Measurements from ENCODE around the gene VAMP4. TPM values are rescaled to one million over a fixed set of nuclear protein-coding genes. Genes with fewer than 3 reads are reported as not detected.

The VAMP4 gene
- total and polyA plus RNA-seq, 10 of the 15 experiments (the other 5 are each of a cell fraction or from before 2014, with no cell fraction given), result 0.90 to 7.9 (median 4.3) TPM

DNA sequence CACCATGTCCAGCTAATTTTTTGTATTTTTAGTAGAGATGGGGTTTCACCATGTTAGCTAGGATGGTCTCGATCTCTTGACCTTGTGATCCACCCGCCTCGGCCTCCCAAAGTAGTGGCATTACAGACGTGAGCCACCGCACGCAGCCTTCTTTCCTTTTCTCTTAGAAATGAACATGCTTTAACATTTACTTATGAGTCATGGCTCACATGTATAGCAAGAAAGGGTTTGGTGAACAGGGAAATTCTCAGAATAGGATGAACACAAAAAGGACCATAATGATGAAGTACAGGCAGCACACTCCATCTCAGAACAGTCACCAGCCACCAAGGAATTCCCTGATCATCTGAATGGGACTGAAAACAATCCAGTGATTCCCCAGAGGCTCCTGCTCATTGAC is 9.4 kb upstream of the VAMP4 start:
- Histone ChIP-seq H3K36me3 (ENCODE audit: control insufficient read depth in 2 of 2, insufficient read depth in 2 of 2, low read length in 1 of 2) (no peaks in the 10 kb centered on the region), H3K27me3 (replicated peaks in 1 of 2; ENCODE audit: control insufficient read depth in 2 of 2, insufficient read depth in 2 of 2, low read length in 1 of 2) (no peaks in the 10 kb centered on the region), H3K4me3 (no peak overlapping the region), H4K20me1 (ENCODE audit: control insufficient read depth, insufficient read depth) (no peaks in the 10 kb centered on the region), H3K79me2 (ENCODE audit: control insufficient read depth, insufficient read depth, low read length) (no peaks in the 10 kb centered on the region), H3K27ac (ENCODE audit: control insufficient read depth, insufficient read depth) (no peak overlapping the region), H2AFZ (ENCODE audit: control insufficient read depth, low read depth, low read length) (no peak overlapping the region), H3K9me3 (replicated peaks; ENCODE audit: control insufficient read depth, insufficient read depth, low read length) (no peaks in the 10 kb centered on the region), H3K9ac (ENCODE audit: control insufficient read depth, insufficient read depth, low read length) (no peak overlapping the region), H3K4me2 (ENCODE audit: control insufficient read depth, insufficient read depth) (no peak overlapping the region), H3K4me1 (ENCODE audit: control insufficient read depth, insufficient read depth, low read length) (no peaks in the 10 kb centered on the region)
- BruUV-seq (replicated peaks), result no TSS peak
- CTCF ChIA-PET, result interaction anchor here (1.3 kb wide), 1 partner anchor 51 kb away, joined by 3 read pairs; no protein-coding TSS in a partner anchor
- POLR2A ChIA-PET, result no interaction called here
- 54% methylated on average over 6 of the region's 6 CpGs for WGBS (ENCODE audit: insufficient coverage, insufficient replicate concordance, low lambda C conversion rate, missing lambda C conversion rate)
- DNase-seq (ENCODE audit: low read depth, low spot score) (no peak), ATAC-seq (no peak), FAIRE-seq (no peak)
- intact Hi-C loops (cut with micrococcal nuclease; ENCODE audit: unreplicated experiment), result no loop called here
- SMC1A ChIA-PET (ENCODE audit: uncharacterized antibody, unreplicated experiment), result no interaction called here
- in situ Hi-C loops (cut with MboI), result no loop called here
- RAD21 ChIA-PET (ENCODE audit: unreplicated experiment), result no interaction called here
- TF ChIP-seq, protein P1, sequence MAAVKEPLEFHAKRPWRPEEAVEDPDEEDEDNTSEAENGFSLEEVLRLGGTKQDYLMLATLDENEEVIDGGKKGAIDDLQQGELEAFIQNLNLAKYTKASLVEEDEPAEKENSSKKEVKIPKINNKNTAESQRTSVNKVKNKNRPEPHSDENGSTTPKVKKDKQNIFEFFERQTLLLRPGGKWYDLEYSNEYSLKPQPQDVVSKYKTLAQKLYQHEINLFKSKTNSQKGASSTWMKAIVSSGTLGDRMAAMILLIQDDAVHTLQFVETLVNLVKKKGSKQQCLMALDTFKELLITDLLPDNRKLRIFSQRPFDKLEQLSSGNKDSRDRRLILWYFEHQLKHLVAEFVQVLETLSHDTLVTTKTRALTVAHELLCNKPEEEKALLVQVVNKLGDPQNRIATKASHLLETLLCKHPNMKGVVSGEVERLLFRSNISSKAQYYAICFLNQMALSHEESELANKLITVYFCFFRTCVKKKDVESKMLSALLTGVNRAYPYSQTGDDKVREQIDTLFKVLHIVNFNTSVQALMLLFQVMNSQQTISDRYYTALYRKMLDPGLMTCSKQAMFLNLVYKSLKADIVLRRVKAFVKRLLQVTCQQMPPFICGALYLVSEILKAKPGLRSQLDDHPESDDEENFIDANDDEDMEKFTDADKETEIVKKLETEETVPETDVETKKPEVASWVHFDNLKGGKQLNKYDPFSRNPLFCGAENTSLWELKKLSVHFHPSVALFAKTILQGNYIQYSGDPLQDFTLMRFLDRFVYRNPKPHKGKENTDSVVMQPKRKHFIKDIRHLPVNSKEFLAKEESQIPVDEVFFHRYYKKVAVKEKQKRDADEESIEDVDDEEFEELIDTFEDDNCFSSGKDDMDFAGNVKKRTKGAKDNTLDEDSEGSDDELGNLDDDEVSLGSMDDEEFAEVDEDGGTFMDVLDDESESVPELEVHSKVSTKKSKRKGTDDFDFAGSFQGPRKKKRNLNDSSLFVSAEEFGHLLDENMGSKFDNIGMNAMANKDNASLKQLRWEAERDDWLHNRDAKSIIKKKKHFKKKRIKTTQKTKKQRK (IDR thresholded peaks at IDR 0.05; ENCODE audit: low read depth, low read length), result no peak
- TF ChIP-seq SMAD1 (IDR thresholded peaks at IDR 0.05; ENCODE audit: low read depth, partially characterized antibody) (no peak), STAT3 (IDR thresholded peaks at IDR 0.05; ENCODE audit: low read depth, low read length) (no peak), EED (IDR thresholded peaks at IDR 0.05; ENCODE audit: low read depth) (no peak), SMARCA5 (IDR thresholded peaks at IDR 0.05) (no peak), FOS (IDR thresholded peaks at IDR 0.05; ENCODE audit: borderline replicate concordance, extremely low read depth, insufficient read length) (no peak), EGR1 (IDR thresholded peaks at IDR 0.05; ENCODE audit: borderline replicate concordance in 1 of 2, low read depth in 2 of 2, low read length in 2 of 2) (no peak), ASH2L (IDR thresholded peaks at IDR 0.05; ENCODE audit: borderline replicate concordance, low read depth) (no peak), ESRRA (IDR thresholded peaks at IDR 0.05; ENCODE audit: low read length) (no peak)
